Stimulated activated CD8-positive, alpha-beta memory T cell treated with anti-CD3 and anti-CD28 coated beads, Interleukin-7, amount 100 ng/mL, for 48 hours (primary cell): ENCODE data around the gene NRGN.

Experiments
- DNase-seq, 2 donors: peaks; one replicate each; pipeline ENCODE4 v3.0.0-alpha.2; 2020; ENCODE audit warnings: low read depth in 1 of 2; ENCODE audit errors: extremely low read depth in 1 of 2

The NRGN gene

DNA sequence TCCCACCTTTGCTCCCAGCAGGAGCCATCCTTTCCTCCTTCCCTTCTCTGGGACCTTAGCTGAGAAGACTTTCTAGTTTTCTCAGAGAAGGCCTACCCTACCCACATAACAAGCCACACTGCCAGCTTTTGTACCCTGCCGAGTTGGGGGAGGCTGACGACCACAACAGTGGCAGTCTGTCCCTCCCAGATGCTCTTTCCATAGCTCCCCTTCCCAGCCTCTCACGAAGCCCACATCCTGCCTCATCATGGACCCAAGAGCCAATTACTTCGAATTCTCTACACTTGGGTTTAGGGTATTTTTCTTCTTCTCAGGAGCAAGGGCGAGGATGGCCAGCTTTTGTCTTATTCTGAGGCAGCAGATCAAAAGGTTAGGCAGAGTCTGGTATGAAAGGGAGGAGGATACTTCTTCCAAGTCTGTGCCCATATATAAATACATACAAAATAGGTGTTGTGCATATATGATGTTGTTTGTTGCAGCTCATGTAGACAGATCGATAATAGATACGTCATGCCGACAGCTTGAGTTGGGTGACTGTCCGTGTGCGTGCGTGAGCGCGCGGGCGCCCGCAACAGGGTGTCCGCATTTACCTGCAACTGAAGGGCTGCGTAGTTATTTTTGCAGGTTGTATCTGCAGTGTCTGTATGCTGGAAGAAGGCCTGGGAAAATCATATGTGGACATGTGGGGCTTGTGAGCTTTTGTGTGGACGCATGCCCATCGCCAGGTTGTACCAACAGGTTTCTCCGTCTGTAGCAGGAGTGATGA, 846 bp upstream of the NRGN start:
- no peak for DNase-seq

DNA sequence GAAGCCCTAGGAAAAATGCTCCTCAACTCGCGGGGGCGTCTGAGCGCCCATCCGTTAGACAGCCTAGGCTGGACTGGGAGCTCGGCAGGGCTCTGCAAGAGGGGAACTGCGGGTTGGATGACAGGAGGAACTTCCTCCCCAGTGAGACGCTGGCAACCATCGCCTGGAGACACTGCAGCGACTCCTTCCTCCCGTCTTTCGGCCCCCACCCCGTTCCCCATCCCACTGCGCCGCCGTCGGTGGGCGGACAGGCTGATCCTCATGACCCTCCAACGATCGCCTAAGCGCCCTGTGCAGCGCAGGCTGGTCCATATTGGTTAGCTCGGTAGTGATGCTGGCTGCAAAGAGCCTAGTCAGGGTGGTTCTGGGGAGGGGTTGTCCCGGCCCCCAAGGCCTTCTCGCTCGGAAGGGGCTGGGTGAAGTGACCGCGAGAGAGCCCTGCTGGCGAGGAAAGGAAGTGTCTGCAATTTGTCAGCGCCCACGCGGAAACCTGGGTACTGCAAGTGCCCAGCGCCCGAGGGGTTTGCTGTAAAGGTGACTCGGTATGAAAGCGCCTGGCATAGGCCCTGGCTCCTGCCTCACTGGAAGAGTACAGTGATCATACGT, 638 bp downstream of the NRGN start:
- DNase-seq = peak in 1 of 2 donors; percentile 42

DNA sequence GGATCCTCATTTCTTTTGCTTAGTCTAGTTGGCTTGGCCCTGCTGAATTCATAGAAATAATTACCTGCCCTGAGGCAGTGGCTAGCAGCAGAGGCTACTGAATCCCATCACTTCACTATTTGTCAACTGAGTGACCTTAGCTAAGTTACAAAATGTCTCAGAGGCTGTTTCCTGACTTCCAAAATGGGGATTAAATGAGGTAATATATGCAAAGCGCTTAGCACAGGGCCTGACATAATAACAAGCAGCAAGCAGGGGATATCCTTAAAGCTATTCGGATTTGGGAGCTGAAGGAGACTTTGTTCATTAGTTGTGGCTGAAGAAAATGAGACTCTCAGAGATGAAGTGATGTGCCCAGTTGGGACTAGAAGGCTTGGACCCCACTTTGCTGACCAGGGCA, 2.8 kb downstream of the NRGN start:
- DNase-seq = no peak

DNA sequence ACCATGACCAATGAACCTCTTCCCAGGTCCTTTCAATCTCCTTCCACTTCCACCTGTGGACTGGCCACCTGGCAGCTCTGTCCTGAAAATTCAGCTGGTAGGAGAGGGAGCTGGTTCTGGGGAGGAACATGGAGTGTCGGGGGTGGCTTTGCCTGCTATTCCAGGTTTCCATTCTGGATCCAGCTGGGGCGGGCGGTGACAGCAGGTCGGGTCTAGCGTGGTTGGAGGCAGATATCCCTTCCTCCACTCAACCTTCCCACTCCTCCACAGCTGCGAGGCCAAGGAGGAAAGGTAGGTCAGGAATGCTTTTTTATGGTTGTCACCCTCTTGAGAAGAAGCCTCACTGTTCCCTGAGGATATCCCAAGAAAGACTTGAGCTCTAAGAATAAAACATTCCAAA, 3.3 kb downstream of the NRGN start:
- no peak for DNase-seq

DNA sequence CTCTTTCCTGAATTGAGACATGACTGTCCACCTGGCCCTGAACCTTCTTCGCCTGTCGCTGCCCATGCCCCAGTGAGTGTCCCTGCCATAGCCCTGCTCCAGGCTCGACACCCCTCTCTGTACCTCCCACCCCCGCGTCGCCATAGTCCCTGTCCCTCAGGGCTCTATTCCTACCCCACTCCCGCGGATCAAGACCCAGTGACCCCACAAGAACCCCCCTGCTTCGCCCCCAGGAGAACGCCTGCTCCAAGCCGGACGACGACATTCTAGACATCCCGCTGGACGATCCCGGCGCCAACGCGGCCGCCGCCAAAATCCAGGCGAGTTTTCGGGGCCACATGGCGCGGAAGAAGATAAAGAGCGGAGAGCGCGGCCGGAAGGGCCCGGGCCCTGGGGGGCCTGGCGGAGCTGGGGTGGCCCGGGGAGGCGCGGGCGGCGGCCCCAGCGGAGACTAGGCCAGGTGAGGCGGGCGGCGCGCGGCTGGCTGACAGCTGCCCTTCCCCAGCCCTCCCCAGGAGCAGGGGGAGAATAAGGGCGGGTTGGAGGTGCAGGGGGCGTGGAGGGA, 5.6 kb downstream of the NRGN start:
- no peak for DNase-seq

DNA sequence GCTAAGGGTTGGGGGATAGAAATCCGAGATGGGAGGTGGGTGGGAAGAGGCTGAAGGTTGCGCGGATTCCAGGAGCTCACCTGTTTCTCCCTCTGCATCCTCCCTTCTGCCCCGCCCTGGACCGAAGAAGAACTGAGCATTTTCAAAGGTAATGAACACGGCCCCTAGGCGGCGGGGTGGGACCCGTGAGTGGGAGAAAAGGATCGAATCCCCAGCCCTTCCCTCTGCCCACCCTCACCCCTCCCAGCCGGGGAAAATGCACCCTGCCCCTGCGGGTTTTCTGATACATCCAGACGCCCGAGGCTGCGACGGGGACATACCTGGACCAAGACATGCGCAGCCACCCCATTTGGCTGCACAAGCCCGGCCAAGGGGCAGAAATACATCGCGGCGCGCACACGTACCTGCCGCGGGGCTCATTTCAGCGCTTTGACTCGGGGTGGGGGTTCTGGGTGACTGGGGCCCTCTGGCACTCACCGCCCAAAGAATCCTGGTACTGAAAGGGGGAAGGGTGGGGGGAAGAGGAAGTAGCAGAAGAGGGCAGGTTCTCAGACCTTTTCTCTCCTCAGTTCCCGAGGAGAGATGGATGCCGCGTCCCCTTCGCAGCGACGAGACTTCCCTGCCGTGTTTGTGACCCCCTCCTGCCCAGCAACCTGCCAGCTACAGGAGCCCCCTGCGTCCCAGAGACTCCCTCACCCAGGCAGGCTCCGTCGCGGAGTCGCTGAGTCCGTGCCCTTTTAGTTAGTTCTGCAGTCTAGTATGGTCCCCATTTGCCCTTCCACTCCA, 6.3 kb downstream of the NRGN start:
- DNase-seq = no peak

DNA sequence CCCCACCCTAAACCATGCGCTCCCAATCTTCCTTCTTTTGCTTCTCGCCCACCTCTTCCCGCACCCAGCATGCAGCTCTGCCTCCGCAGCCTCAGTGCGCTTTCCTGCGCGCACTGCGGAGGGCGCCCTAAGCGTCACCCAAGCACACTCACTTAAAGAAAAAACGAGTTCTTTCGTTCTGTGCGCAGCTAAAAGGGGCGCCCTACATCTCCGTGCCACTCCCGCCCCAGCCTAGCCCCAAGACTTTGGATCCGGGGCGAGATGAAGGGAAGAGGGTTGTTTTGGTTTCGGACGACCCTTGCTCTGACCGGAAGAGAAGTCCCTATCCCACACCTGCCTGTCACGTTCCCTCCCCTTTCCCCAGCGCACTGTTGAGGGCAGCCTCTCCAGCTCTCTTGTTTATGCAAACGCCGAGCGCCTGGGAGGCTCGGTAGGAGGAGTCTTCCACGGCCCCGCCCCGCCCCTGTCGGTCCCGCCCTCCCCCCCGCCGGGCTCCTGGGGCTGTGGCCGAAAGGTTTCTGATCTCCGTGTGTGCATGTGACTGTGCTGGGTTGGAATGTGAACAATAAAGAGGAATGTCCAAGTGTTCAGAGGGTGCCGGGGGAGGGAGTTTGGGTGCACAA, 7.0 kb downstream of the NRGN start:
- DNase-seq = peak; percentile 50 to 60

DNA sequence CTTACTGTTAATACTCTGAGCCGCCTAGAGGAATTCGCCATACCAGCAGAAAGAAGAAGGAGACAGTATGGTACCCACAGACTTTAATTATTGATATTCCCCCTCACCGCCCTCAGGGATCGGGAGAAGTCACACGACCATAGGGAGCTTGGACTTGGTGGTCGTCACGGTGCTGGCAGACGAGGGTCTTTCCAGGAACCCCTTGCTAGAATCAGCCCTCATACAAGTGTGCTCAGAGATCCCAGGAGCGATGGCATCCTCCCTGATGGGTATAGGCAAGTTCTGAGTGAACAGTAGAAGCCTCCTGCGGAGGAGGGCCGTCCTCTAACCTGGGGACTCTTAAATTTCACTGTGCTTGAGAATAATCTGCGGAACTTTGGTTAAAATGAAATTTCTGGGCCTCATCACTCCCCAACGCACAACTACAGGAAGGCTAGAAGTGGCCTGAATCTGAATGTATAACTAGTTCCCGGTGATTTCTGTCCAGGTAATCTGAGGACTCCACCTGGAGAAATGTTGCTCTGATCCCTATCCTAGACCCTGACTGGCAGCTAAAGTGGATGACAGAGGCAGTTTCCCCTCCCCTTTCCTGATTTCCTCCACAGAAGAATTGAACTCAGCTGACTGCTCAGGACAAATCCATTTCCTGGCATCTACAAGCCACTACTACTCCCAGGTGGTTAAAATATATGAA, 7.8 kb downstream of the NRGN start:
- no peak for DNase-seq

DNA sequence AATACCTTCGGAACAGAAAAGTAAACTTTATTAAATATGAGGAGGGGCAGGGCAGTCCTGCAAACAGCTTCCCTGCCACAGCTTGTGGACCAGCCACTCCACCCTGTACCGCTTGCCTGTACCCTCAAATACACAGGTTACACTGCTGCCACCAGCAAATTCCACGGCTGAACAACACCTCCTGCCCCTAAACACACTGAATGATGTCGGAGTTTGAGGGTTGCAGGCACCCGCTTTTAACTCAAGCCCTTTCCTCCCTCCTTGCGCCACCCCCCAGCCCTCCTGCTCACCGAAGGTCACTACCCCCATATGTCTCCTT, 8.3 kb downstream of the NRGN start:
- DNase-seq = no peak

DNA sequence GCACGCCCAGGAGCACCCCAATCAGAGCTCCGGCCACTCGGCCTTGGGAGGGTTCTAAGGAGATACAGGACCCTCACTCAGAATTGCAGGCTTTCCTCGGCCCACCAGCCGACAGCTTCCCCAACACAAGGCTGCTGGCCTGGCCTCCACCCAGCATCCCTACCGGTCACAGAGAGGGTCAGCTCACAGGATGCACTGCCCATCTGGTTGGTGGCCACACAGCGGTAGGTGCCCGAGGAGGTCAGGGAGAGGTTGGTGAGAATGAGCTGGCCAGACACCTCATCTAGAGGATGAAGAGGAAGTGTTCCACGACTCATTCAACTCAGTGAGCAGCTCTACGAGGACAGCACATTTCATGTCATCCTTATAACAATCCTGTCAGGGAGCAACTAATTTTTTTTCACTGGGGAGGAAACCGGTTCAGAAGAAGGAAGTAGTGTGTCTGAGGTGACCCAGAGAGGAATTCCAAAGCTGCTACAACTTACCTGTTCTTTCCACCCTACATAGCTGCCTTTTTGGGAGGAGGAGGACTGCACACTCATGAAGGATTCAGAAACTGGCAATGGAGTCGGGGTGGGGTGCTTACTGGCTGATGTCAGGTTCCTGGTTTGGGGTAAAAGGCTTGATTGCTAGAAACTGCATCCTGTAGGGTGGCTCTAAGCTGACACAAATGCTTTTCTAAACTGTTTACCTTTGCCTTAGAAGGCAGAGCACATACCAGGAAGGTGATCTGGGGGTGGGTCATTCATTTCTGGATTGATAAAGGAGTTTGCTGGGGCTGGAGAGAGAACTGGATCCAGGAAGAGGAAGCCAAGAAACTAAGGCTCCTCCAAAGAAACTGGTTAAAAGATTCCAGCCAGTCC, 9.0 kb downstream of the NRGN start:
- DNase-seq = no peak

DNA sequence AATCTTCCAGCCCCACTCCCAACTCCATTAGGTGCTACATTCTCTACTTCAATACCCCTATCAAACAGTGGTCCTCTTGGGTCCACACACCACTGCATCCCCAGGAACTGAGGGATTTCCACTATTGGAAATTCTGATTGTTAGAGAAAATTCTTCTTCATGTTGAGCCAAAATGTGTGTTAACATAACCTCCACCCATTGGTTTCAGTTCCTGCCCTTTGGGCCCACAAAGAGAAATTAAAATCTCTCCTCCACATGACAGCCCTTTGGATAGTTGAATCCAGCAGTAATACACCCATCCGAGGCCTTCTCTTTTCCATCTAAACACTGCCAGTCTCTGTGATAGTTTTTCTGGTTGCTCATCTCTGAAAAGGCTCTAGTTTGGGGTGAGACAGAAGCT, 10.2 kb downstream of the NRGN start:
- no peak for DNase-seq

DNA sequence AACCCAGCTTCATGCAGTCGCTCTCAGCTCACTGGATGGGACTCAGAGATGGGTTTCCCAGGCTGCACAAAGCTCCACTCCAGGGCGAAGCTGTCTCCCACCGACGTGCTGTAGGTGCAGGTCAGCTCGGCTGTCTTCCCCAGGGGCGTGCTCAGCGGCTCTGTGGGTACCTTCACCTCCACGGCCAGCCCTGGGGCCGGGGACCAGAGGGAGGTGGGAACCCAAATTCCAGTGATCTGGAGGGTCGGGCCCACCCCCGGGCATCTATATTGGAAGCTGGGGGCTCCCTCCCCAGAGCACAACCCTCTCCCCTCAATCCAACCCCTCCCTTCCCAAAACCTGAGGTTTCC, 11.6 kb downstream of the NRGN start:
- DNase-seq = no peak

DNA sequence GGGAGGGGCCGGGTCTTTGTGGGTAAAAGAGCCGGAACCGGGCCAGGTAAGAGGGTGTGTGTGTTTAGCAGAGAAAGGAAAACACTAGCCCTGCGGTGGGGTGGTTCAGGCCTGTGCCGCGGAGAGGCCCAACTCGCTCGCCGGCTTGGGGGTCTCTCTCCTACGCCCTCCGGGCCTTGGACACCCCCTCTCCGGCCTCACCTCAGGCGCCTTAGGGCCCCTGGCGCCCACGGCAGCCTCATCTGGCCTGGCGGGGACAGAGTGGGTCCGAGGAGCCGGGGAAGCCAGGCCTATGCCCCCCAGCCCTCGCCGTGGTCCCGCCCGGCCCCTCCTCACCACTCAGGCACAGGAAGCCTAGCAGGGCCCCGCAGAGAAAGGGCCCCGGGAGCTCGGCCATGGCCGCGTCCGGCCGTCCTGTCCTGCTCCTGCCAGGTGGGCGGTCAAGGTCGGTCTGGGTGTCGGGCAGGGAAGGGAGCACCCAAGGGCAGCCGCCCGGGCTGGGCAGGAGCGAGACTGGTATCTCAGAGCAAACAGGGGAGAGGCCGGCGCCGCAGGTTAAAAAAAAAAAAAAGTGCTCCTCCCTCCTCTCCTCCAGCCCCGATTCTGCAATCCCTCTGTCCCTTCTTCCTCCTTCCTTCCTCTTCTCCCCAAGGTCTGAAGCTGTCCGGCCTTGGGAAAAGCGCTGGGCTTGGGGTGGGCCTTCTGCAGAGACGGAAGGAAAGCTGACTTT, 12.2 kb downstream of the NRGN start, which contains the start of gene VSIG2:
Gene VSIG2, minus strand, starts transcription at position 515 of the 730 bp plus-strand sequence. Its CDS starts 118 bp downstream, at position 397.
- DNase-seq = no peak

DNA sequence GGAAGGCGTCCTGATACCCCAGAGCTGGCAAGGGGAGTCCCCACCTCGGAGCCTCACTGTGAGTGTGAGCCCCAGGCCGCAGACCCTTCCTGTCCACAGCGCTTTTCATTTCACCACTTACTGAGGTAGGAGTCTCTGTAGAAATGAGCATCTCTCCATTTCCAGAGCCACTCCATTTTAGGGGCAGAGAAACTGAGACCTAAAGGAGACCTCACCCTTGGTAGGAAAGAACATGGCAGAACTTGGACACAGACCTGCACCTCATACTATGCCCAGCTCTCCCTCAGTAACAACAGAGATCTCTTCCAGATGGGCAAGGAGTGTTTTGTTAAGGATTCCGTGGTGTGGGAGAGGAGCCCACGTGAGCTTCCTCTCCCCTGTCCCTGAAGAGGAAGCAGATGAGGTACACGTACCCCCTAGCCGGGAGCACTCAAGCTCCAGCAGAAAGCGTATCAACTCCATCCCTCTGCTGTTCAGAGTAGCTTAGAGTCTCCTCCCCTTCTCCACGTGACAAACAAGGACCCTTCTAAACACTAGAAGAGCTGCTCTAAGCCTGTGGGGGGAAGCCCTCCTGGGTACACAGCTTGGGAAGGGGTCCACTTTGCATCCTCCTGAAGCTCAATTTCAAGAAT, 12.8 kb downstream of the NRGN start:
- no peak for DNase-seq

DNA sequence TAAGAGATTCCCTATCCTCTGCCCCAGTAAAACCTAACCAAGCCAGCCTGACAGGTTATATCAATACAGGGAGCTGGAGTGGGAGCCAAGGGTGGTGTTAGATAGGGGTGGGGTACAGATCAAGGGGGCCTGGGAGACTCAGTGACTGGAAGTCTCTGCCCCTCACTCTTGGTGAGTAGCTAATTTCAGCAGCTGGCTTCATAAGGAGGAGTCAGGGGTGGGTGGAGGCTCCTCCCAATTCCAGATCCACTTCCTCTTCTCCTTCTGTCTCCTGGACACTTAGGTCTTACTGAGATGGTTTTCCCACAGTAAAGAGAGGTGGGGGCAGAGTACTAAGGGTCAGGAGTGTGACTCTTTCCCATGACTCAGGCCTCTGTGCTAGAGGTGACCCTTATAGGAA, 13.5 kb downstream of the NRGN start:
- no peak for DNase-seq

DNA sequence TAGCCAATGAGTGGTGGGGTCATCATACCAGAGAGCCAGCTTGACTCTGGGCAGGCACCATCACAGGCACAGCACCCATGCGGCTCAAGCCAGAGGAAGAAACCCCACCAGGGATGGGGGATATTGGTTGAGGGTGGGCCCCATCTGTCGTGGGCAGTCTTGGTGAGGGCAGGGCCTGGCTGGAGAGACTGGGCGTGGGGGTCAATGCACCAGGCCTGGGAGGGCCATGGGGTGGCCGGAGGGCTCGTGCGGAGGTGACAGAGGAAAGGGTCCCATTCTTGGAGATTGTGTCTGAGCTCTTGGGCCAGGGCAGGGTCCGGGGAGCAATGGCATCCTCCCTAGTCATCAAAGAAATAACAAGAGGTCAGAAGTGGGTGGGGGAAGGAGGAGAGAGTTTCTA, 13.9 kb downstream of the NRGN start:
- DNase-seq = no peak

DNA sequence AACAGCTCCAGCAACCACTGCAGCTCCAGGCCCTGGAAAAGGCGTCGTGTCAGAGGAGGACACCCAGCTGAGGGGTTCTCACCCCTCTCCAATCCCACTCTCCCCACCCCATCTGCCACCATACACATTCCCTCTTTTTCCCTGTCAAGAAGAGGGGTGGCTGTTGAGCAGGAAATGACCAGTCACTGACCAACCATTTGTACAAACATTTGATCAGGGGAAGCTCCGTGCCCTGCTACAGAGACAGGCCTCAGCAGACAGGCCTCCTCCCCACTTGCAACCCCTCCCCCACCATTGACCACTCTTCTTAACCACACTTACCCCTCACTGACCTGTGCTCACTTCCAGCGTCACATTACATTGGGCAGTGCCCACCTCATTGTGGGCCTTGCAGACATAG, 14.6 kb downstream of the NRGN start:
- DNase-seq = no peak

DNA sequence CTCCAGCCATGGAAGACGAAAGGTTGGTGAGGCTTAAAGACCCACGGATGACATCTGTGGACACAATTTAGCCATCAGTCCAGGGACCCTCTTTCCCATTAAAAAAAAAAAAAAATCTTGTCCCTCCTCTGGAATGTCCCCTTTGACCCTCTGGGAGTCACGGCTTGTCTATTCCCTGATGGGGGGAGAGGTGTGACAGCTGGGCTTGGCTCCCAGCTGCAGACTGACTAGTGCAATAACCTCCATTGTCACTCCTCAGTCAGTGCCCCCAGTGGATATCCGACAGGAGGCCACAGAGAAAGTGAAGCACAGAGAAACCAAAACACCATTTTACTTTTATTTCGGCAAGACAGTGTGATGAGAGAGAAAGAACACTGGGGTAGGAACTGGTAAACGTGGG, 15.0 kb downstream of the NRGN start:
- DNase-seq = no peak
